Activated CD4-positive, CD25-positive, alpha-beta regulatory T cell treated with anti-CD3 and anti-CD28 coated beads, Interleukin-2, amount 50 U/mL, for 24 hours (primary cell): Measurements from ENCODE around the gene DNAH8.

Source experiments
- ATAC-seq, 2 donors: fragments of 150-1000 bp; cut with Tn5 transposase; one replicate each; pipeline ENCODE4 v1.10.0; 2021; ENCODE audit warnings: mild to moderate bottlenecking in 1 of 2, moderate library complexity in 1 of 2

The DNAH8 gene

DNA sequence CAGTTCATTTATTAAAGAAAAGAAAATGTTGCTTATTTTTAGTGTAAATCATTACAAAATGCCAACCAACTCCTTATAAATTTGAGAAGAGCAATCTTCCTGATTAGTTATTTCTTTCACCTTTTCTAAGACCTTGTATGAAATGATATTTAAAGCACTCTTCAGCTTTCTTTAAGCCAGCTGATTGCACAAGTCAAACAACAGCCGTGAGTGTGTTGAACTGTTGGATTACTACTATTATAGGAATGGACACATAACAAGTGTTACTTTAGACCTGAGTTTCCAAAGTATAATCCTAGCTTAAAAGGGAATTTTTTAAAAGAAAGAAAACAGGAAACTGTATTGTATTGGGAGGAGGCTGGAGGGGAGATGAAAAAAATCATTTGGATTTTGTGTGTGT, 306.7 kb downstream of the DNAH8 start:
- ATAC-seq = no peak

DNA sequence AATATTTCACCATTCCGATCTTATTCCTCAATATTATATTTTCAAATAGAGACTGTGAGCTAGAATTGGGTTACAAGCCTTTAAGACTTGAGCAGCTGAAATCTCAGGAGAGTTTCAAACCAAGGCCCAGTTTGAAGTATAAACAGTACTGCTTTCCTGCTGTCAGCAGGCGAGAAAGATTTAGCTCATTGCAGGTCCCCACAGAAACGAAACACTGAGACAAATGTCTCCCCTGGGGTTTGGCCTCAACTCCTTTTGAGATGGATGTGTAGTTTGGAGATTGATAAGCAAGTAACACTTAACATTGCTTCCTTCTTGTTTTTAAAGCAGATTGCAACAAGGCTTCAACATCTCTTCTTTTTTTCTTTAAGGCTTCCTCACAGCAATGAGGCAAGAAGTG, 311.1 kb downstream of the DNAH8 start:
- ATAC-seq = no peak

DNA sequence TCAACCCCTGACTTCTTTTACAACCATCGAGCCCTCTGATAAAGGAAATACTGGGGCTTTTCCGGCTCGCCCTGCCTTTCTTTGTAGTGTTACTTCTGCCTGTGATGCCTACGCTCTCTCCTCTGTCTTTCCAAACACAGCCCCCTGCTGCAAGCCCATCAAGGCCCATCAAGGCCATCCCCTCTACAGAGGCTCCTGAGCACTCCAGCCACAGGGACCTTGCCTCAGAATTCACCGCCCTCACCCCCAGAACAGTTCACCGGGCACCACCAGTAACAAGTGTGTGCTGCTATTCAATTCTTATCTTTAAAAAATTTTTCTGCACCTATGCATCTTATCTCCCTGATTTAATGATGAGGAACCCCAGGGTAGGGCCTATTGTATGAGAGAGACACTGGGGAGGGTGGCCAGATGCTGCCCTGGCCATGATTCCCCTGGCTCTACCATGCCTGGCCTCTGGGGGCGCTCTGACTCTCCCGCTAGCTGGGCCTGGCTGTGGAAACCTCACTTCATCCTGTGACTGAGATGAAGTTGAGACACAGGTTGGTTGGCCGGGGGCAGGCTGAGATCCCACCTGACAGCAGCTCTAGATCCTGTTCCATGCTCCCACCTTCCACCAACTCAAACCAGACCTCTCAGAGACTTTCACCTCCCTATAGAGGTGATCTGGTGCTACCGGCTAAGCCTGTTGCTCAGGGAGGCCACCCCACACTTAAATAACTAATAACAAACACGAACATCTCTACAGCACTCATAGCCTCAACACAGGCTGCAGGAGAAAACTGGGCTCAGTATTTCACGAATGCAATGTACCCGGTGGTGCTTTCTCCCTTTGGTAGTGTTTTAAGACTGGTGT, 314.3 kb downstream of the DNAH8 start:
- ATAC-seq = peak in 1 of 2 donors; percentile 53

DNA sequence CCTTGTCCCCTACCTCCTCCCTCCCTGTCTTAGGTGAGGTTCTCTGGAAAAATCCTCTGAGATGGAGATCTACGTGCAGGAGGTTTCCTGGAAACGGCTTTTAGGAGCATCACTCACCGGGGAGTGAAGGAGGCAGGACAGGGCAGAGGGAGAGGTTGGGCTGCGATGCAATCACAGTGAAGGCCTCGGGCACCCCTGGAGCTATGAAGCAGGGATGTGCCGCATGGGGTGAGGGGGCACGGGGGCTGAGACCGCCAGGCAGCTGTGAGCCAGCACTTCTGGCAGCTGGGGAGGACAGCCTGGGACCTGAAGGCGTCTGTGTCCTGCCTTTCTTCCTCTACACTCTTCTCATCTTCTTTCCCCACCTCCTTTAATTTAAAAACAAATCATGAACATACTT, 320.6 kb downstream of the DNAH8 start:
- ATAC-seq = no peak

DNA sequence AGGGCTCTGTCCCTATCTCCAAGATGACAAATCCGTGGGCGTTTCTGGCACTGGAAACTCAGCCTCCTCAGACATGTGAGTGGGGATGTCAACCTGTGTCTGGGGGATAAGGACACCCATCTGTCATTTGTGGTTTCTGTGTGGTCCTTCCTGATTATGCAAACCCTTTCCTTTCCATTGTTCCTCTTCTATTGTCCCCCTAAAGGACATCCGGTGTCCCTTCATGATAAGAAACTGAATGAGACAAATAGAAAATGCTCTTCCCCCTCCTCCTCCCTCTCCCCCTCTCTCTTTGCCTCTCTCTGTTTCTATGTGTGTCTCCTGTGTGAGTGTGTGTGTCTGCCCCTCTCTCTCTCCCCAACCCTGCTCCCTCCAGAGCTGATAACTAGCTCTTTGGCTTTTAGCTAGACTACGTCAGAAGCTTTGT, 322.0 kb downstream of the DNAH8 start:
- ATAC-seq = no peak

DNA sequence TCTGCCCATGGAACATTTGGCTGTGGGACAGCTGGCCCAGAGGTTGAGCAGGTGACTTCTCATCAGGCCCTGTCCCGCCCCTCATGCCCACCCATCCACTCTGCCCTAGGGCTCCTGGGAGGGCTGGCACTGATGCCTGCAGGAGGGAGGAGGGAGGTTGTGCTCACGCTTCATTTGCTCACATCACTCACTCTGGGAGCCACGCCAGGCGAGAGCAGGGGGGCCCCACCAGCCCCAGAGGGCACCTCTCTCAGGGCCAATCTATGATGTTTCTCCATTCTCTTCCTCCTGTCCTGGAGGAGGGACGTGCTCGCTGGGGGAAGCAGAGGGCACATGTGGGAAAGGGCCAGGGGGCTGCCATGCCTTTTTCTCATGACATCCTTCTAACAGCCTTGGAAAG, 322.6 kb downstream of the DNAH8 start:
- ATAC-seq = no peak

DNA sequence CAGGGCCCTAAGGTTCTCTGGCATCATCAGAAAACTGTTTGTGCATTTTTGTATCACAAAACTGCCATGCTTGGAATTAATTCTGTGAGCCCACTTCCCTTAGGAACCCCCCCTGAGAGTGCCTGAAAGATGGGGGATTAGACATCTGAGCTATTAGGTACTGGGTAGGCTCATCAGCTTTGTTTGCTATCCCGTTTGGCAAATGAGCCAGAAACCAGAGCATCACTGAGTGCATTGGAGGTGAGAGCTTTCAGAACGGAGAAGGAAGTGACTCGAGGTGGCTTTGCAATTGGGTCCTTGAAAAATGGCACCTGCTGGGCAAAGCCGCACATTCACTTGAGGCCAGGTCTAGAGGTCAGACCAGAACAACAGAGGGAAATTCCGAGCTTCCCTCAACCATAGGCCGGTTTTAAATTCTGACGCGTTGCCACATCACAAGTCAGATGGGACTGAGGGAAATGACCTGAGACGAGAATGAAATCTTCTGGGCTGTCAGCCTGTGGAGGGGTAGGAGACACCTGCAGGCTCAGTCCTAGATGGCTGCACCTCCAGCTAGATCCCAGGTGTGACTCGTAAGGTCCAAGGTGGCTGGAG, 325.1 kb downstream of the DNAH8 start:
- no peak for ATAC-seq

DNA sequence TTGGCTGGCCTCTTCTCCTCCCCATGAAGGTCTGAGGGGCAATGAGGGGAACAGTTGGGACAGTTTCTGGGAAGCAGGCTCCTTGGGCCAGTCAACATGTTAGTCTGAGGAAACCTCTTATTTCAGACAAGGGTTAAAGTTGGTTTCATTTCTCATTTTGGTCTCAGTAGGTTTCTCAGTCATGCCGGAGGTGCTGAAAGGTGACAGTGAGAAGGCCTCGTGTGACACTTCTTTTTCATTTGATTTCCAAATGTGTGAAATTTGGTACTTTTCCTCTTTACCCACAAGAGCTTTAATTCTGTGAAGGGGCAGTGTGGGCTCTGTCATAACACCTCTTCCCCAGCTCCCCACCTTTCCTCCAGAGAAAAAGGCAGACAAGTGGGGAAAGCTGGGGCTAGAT, 326.0 kb downstream of the DNAH8 start:
- no peak for ATAC-seq

DNA sequence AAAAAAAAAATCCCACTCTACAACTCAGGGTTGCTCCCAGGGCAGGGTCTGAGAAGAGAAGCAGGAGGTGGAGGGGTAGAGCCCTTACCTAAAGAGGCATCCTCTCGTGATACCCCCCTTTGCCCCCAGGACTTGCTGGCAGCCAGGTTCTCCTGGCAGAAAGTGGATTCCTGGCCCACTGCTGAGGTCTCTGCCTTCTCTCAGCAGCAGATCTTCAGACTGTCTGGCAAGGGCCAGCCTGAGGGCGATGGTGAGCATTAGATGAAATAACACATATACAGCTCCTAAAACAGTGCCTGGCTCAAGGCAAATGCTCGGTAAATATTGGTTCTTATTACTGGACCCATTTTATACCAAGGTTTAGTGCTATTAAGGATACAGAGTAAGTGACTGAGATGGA, 328.7 kb downstream of the DNAH8 start:
- ATAC-seq = no peak

DNA sequence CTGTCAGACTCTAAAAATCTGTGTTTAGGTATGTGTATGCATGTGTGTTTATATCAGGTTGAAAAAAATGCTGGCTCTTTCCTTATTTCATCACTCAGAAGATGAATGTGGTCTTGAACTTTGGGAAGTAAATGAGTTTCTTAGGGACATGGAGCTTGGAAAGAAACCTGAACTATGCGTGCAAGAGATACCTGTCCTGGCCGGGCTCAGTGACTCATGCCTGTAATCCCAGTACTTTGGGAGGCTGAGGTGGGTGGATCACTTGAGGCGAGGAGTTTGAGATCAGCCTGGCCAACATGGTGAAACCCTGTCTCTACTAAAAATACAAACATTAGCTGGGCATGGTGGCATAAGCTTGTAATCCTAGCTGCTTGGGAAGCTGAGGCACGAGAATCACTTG, 329.1 kb downstream of the DNAH8 start:
- no peak for ATAC-seq

DNA sequence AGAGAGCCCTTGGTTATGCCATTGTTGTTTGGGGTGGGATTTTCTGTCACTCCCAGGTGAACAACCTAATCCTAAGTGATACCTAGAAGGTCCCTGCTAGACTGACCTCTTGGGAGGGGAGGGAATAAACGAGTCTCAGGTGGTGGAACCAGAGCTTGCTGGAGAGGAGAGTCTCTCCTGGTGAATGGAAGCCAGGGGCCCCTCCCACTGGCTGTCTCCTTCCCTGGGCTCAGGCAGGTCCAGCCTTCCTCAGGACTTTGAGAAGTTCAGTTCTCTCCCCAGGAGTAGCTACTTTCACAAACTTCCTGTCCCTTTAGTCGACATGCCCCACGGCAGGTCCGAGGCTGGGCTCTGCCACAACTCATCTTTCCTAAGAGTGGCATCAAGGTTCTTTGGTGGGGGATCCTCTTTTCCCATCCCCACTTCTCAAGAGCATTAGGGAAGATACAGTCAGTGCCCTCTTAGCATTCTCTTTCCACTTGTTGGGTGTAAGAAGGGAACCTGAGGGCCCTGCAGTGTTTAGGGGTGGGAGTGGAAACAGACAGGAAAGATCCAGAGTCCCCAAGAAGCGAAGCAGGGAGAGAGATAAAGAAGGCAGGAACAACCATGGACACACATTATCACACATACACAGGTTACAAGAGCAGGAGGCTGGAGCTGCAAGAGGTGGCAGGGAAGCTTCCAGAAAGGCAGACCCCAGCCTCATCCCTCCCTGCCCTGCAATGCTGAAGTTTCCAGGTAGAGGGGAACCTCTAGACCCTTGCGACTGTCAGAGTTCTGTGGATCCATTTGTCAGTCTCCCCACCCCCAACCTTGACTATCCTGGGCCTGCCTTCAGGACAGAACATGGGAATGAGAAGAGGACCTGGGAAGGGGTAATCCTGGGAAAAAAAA, 332.6 kb downstream of the DNAH8 start:
- no peak for ATAC-seq

DNA sequence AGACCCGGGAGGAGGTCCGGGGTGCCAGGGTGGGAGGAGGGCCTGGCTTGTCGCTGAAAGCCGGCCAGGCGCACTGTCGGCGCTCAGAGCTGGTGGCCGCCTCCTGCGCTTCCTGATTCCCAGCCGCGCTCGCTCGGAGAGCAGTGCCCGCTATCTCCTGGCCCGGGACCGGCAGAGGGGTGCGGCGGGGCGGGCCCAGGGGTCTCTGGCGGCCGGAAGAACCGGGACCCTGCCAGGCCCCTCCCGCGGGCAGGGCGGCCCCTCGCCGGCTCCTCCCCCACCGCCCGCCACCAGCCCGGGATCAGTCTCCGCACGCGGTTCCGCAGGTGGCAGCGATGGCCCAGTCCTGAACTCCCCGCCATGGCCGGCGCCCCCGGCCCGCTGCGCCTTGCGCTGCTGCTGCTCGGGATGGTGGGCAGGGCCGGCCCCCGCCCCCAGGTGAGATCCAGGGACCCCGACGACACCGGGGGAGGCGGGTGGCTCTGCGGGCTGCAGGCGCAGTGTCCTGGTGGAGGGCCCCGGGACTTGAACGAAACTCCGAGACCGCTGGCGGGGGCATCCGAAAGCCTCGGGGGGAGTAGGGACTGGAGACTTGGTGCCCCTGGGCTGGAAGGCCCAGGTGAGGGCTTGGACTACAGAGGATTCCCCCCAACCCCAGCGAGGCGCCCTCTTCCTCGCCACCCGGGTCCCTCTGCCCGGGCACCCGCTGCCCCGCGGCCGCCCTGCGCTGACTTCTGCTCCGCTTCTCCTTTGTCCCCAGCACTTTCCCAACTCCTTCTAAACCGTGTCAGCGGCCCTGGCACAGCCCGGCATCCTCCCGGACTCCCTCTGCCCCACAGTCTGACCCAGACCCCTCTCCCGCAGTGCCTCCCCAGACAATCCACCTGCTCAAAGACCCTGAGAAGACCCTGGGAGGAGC, 333.6 kb downstream of the DNAH8 start, which contains the start of gene GLP1R:
GLP1R (plus strand) TSS at position 301 of the 919 bp plus-strand sequence; CDS start at position 361, 60 bp downstream.
- peak in 1 of 2 donors; percentile 46 for ATAC-seq

DNA sequence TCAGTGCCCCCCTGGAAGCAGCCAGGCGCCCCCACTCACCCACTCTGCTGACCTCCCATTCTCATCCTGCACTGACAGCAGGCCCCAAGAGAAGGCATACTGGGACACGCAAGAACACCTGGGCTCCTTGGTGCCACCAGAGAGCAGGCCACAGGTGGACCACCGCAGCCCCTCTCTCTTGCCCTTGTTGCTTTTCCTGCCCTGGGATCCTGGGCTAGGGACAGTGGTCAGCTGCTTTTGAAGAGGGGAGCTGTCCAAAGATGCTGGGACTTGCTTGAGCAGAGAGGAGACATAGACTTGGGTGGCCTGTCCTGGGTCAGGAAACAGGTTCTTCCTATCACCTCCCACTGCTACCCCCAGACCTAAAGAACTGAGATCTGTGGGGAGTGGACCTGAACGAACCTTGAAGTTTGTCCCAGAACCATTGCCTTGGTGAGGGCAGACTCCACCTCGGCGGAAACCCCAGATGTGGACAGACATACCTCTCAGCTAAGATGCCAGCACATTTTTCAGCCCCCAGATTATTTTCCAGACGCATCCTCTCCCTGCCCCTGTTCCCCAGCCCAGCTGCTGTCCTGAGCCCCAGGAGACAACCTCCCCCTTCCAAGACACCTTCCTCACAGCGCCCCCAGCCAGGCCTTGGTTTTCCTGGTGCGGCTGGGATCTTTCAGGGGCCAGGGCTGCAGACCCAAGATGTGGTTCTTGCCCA, 334.6 kb downstream of the DNAH8 start:
- ATAC-seq = no peak

DNA sequence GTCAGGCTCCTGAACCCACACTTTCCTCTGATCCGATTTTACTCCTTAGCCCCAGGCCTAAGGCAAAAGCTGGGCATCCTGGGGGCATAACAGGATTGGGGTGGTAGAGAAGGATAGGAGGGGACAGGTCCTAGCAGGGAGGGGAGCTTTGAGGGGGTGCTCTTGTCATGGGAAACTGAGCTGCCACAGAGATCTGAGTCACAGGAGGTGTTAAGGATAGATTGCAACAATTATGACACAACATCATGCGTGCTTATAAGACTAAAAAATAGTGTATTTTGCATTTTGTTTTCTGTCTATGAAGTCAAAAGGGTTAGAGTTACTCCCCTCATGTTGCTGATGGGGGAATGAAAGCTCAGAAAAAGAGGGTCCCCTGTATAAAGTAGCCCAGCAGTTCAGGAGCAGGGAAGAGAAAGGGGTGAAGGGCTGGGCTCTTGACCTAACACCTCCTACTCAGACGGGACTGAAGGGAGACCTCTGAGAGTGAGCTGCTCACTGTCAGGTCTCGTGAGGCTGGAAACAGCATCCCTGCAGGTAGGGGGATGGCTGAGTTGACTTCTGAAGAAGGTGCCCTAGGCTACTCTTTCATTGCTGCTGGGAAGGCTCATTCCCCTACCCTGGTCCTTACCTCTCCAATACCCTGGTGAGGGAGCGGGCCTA, 335.5 kb downstream of the DNAH8 start:
- peak in 1 of 2 donors; percentile 55 for ATAC-seq

DNA sequence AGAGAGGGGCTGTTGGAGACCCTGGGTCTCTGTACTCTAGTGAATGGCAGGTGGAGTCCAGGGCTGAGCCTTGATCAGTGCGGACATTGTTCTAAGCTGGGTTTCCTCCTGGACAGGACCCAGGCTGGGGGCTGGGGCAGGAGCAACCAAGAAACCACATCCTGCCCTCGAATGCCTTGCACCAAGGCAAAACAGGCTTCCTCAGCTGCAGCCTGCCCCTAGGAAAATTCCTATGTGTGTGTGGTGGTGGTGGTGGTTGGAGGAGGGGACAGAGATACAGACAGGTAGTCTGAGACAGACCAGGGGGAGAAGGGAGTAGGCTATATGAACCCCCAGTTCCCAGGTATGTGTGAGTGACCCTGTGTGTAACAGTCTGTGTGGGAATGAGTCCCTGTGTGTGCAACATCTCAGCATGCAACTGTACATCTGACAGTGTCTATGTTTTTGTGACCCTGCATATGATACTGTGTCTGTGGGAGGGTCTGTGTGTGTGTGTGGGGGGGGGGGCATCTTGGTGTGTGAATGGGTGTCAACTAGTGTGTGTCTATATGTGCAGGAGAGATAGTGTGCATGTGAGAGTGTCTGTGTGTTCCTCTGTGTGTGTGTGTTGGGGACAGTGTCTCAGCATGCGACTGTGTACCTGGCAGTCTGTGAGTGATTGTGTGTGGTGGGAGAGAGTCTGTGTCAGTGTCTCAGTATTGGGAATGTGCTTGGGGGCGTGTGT, 336.4 kb downstream of the DNAH8 start:
- no peak for ATAC-seq

DNA sequence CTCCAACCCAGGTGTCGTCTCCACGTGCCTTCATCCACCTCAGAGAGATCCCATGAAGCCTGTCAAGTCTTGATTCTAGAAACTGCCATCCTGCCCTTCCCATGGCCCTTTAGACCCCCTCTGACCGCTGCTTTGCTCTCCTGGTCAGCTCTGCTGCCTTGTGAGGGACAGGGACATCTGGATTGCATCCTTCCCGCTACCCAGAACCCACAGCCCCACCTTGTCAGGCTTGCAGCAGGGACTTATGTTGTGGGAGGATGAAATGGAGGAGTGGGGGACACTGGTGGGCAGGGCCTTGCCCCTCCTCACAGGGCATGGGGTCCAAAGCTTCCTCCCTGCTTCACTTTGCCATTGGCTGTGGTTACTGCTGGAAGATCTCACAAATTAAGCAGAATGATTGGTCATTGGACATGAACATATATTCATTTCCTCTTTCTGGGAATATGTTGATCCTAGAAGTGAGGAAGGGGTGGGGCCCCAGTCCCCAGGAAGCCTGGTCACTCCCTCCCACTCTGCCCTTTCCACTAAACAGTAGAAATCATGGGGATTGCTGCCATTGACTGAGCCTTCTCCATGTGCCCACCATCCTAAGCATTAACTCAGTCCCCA, 338.0 kb downstream of the DNAH8 start:
- no peak for ATAC-seq

DNA sequence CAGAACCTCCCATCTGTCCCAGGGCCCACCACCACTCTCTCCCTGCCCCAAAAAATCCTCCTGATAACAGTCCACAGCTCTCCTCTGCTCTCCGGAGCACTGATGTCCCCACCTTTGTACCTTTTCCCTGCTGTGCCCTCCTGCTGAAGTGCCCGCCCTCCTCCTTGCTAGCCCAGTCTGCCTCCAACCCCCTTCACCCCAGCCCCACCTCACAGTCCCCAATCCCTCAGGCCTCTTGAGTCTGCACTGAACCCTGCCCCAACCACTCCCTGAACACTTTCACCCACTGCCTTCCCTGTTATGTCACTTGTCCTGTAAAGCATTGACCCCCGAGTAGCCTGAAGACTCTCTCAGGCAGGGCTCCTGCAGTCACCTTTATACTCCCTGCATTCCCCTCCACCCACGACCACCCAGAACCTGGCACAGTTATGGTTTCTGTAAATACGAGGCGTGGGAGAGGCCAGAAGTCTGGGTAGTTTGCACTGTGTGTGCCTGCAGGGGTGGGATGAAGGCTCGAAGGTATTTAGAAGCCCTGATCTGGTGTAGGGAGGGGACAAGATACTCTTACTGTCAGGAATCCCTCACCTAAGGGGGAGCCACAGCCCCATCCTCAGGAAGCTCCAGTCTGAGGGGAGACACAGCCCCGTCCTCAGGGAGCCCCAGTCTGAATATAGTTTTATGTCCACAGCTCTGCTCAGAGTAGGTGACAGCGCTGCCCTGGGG, 338.9 kb downstream of the DNAH8 start:
- no peak for ATAC-seq

DNA sequence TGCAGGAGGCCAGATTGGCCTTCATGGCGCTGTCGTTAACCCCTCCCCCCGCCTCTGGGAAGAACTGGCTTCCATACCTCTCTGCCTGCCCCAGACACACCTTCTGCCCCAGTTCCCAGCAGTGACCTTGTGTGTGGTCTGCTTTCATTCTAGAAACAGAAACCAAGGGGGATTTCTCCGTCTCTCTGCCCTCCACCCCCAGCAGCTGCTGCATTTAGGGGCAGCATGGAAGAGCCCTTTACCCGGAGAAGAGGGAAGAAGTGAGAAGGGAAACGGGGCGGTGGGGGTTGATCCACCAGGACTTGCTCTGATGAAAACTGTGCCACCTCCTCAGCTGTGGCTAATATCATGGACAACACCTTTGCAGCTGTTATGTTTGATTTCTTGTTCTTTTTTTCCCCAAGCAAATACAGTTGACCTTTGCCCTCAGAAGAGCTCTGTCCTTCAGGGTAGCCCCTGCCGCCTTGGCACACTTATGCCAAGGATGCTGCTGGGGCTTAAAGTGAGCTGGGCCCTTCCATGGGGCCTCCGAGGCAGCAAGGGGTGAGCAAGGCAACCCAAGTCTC, 339.5 kb downstream of the DNAH8 start:
- ATAC-seq = no peak

DNA sequence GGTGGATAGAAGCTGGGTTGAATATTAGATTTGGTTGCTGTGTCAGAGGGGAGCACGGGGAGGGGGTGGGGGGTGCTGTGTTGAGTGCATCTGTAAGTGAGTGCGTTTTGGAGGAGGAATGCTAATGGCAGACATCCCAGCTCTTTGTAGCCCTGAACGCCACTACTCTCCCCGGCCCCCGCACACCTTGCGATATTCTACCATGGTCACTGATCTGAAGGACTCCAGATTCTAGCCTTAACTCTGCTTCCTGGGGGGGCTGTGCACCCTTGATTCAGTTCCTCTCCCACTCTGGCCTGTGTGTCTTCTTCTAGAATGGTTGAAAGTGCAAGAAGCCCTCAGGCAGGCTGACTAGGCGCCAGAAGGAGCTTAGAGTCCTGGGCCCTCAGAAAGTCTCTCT, 340.6 kb downstream of the DNAH8 start:
- no peak for ATAC-seq
